GM21423 (cell line): ENCODE measurements around the gene CRYGN.

Source experiments
- ATAC-seq: cut with Tn5 transposase; IDR thresholded peaks from one replicate; pipeline ENCODE4 v1.9.1; 2021; ENCODE audit warnings: mild to moderate bottlenecking, moderate library complexity; ENCODE audit not compliant: unreplicated experiment

Gene CRYGN

GRCh38 chr7:151381348-151382078, 58.4 kb downstream of the CRYGN start:
- ATAC-seq: no peak

GRCh38 chr7:151381098-151381347, 58.9 kb downstream of the CRYGN start:
- ATAC-seq: no peak

- no peak for ATAC-seq
Measured at GRCh38 chr7:151380199-151381097, 59.5 kb downstream of the CRYGN start.

- ATAC-seq: no peak
Measured at GRCh38 chr7:151379534-151380198, 60.3 kb downstream of the CRYGN start.

- ATAC-seq: no peak
Measured at GRCh38 chr7:151379193-151379520, 60.8 kb downstream of the CRYGN start.
